ENCODE measurements around the gene THBD.

THBD gene

DNA sequence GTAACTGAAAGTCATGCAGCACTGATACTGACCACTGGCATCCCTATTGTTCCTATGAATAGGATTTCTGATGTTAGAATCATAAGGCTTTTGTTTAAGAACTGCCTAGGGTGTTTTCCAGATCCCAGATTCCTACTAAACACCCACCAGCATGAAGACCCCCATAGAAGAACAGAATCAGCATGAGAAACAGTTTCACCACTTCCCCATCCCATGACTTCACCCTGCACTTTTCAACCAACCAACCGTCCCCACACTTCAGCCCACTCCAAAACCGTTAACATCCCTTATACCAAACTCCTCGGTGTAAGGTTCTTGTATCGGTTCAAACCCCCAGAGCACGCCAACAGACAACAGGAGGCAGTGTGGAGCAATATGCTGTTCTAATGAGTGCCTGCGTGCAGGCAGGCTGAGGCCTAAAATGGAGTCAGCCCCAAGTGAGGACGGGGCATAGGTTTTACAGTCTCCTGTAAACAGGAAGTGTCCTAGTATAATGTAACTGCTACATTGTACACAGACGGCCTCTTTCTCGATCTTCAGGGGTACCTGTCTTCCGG, 25.8 kb downstream of the THBD start:
- no peaks in the 10 kb centered on the region for H3K79me2 ChIP-seq (ENCODE audit: insufficient read depth, low read depth)
- H3K27ac ChIP-seq, result no peak overlapping the region
- no peaks in the 10 kb centered on the region for H4K20me1 ChIP-seq (ENCODE audit: insufficient read depth)
- no peaks in the 10 kb centered on the region for H3K4me1 ChIP-seq (ENCODE audit: low read depth, poor library complexity, severe bottlenecking)
- no peak overlapping the region for H3K9ac ChIP-seq
- no peak overlapping the region for H3K4me2 ChIP-seq
- no peak overlapping the region for H3K4me3 ChIP-seq (IDR thresholded peaks at IDR 0.05; ENCODE audit: insufficient read depth, low read depth, low read length)
- no peaks in the 10 kb centered on the region for H3K36me3 ChIP-seq (ENCODE audit: insufficient read depth)
- TF ChIP-seq, protein P1, sequence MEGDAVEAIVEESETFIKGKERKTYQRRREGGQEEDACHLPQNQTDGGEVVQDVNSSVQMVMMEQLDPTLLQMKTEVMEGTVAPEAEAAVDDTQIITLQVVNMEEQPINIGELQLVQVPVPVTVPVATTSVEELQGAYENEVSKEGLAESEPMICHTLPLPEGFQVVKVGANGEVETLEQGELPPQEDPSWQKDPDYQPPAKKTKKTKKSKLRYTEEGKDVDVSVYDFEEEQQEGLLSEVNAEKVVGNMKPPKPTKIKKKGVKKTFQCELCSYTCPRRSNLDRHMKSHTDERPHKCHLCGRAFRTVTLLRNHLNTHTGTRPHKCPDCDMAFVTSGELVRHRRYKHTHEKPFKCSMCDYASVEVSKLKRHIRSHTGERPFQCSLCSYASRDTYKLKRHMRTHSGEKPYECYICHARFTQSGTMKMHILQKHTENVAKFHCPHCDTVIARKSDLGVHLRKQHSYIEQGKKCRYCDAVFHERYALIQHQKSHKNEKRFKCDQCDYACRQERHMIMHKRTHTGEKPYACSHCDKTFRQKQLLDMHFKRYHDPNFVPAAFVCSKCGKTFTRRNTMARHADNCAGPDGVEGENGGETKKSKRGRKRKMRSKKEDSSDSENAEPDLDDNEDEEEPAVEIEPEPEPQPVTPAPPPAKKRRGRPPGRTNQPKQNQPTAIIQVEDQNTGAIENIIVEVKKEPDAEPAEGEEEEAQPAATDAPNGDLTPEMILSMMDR (conservative IDR thresholded peaks at IDR 0.05; ENCODE audit: low read depth, low read length), result no peak
- no peaks in the 10 kb centered on the region for H3K27me3 ChIP-seq (ENCODE audit: insufficient read depth, low read depth)
- H2AFZ ChIP-seq (ENCODE audit: low read depth), result no peak overlapping the region

DNA sequence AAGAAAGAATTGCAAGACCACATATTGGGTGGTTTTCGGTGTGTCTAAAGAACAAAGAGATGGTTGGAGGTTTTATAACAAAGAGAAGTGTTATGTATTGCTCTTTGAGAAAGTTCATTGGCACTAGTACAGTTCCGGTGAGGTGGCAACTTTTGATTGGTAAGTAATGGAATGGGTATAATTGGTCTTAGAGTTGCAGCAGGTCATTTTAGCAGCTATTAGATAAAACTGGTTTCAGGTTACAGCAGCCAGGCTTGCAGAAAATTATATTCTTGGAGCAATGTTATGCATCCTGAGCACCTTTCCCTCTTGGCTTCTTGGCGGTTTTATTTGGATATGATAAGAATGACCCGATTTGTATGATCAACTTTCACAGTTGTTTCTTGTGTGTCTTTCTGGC, 26.6 kb downstream of the THBD start:
- no peaks in the 10 kb centered on the region for H4K20me1 ChIP-seq (ENCODE audit: insufficient read depth)
- H3K4me3 ChIP-seq (IDR thresholded peaks at IDR 0.05; ENCODE audit: insufficient read depth, low read depth, low read length), result no peak overlapping the region
- no peak overlapping the region for H3K9ac ChIP-seq
- no peaks in the 10 kb centered on the region for H3K27me3 ChIP-seq (ENCODE audit: insufficient read depth, low read depth)
- H3K79me2 ChIP-seq (ENCODE audit: insufficient read depth, low read depth), result no peaks in the 10 kb centered on the region
- H3K36me3 ChIP-seq (ENCODE audit: insufficient read depth), result no peaks in the 10 kb centered on the region
- TF ChIP-seq, protein P1 (conservative IDR thresholded peaks at IDR 0.05; ENCODE audit: low read depth, low read length), result no peak
- H3K4me2 ChIP-seq, result no peak overlapping the region
- H3K4me1 ChIP-seq (ENCODE audit: low read depth, poor library complexity, severe bottlenecking), result no peaks in the 10 kb centered on the region
- no peak overlapping the region for H2AFZ ChIP-seq (ENCODE audit: low read depth)
- no peak overlapping the region for H3K27ac ChIP-seq

DNA sequence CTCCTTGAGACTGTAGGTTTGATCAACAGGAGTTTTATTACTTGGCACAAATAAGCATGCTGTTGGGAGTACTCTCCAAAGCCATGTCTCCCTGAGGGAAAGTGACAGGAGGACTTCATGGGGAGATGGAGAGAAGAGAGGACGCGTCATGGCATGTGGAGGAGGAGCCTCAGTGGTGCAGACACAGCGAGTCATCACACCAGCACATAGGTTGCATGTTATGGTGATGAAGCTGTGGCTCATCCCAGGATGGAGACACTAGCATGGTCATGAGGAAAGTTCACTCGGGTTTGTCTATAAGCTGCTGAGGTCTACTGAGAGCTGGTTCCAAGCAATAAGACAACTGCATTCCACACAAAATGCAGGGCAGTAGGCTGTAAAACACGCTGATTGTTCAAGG, 27.5 kb downstream of the THBD start:
- Histone ChIP-seq H3K4me2 (no peak overlapping the region), H3K9ac (no peak overlapping the region)

DNA sequence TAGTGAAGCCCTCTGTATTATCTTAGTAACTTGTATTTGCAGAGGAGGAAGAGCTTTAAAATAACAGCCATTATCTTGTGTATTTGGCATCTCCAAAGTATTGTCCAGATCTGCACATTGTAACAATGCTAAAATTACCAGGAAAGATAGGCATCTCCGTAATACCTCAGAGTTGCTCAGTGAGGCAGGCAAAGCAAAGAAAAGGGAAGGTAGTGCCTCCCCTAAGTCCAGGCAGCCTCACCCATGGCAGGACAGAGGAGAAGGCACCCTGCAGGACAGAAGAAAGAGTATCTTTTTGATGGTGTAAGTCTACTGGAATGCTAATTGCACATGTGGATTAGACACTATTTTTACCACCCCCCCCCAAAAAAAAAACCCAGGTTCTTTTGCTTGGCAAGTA, 27.9 kb downstream of the THBD start:
- Histone ChIP-seq H3K4me3 (IDR thresholded peaks at IDR 0.05; ENCODE audit: insufficient read depth, low read depth, low read length) (no peak overlapping the region), H3K79me2 (ENCODE audit: insufficient read depth, low read depth) (no peaks in the 10 kb centered on the region), H3K9ac (no peak overlapping the region), H3K36me3 (ENCODE audit: insufficient read depth) (no peaks in the 10 kb centered on the region), H4K20me1 (ENCODE audit: insufficient read depth) (no peaks in the 10 kb centered on the region), H2AFZ (ENCODE audit: low read depth) (no peak overlapping the region), H3K27ac (no peak overlapping the region), H3K27me3 (ENCODE audit: insufficient read depth, low read depth) (no peaks in the 10 kb centered on the region), H3K4me2 (no peak overlapping the region), H3K4me1 (ENCODE audit: low read depth, poor library complexity, severe bottlenecking) (no peaks in the 10 kb centered on the region)
- TF ChIP-seq, protein P1 (conservative IDR thresholded peaks at IDR 0.05; ENCODE audit: low read depth, low read length), result no peak

More for the DNA sequence above, 27.5 kb downstream of the THBD start:
- Histone ChIP-seq H3K27me3 (ENCODE audit: insufficient read depth, low read depth) (no peaks in the 10 kb centered on the region), H3K79me2 (ENCODE audit: insufficient read depth, low read depth) (no peaks in the 10 kb centered on the region), H2AFZ (ENCODE audit: low read depth) (no peak overlapping the region), H3K36me3 (ENCODE audit: insufficient read depth) (no peaks in the 10 kb centered on the region), H3K4me3 (IDR thresholded peaks at IDR 0.05; ENCODE audit: insufficient read depth, low read depth, low read length) (no peak overlapping the region), H3K27ac (no peak overlapping the region), H3K4me1 (ENCODE audit: low read depth, poor library complexity, severe bottlenecking) (no peaks in the 10 kb centered on the region), H4K20me1 (ENCODE audit: insufficient read depth) (no peaks in the 10 kb centered on the region)
- TF ChIP-seq, protein P1 (conservative IDR thresholded peaks at IDR 0.05; ENCODE audit: low read depth, low read length), result no peak
